MM.1S (cell line): ENCODE data around the gene COPZ2.
A peak's percentile ranks its signal among the peaks of the same experiment; 100 is the strongest.

ENCODE experiments used
- DNase-seq: peaks from one replicate; pipeline ENCODE4 v3.0.0-alpha.2; 2015
- H2AFZ ChIP-seq: fragments of 300-600 bp; sonication (generic); 2 replicates; pipeline ENCODE4 v1.6.0; 2016; ENCODE audit warnings: antibody characterized with exemption, low read length
- H3F3A ChIP-seq: fragments of 300-600 bp; sonication (generic); 2 replicates; pipeline ENCODE4 v1.6.1; 2016; ENCODE audit warnings: mild to moderate bottlenecking, antibody characterized with exemption, low read length, moderate library complexity, mixed read lengths; ENCODE audit not compliant: insufficient read depth
- H3K27ac ChIP-seq: fragments of 300-600 bp; sonication (generic); 2 replicates; pipeline ENCODE4 v1.5.1; 2016; ENCODE audit warnings: mild to moderate bottlenecking, low read length
- H3K27me3 ChIP-seq: fragments of 300-600 bp; sonication (generic); replicated peaks from 2 replicates; pipeline ENCODE4 v1.6.0; 2016; ENCODE audit warnings: low read length; ENCODE audit not compliant: insufficient read depth
- H3K36me3 ChIP-seq: fragments of 300-600 bp; sonication (generic); replicated peaks from 2 replicates; pipeline ENCODE4 v1.6.1; 2016; ENCODE audit warnings: mild to moderate bottlenecking, low read length, mixed read lengths; ENCODE audit not compliant: insufficient read depth
- H3K4me1 ChIP-seq: fragments of 300-600 bp; sonication (generic); 2 replicates; pipeline ENCODE4 v1.6.1; 2016; ENCODE audit warnings: low read length, mixed read lengths
- H3K4me2 ChIP-seq: fragments of 300-600 bp; sonication (generic); 2 replicates; pipeline ENCODE4 v1.6.0; 2016; ENCODE audit warnings: low read depth, low read length
- H3K4me3 ChIP-seq: fragments of 300-600 bp; sonication (generic); 2 replicates; pipeline ENCODE4 v1.5.1; 2016; ENCODE audit warnings: low read length, mixed read lengths
- H3K79me2 ChIP-seq: fragments of 300-600 bp; sonication (generic); 2 replicates; pipeline ENCODE4 v1.6.1; 2016; ENCODE audit warnings: mixed run types, low read length, mixed read lengths
- H3K9ac ChIP-seq: fragments of 300-600 bp; sonication (generic); 2 replicates; pipeline ENCODE4 v1.6.1; 2016; ENCODE audit warnings: low read length, mixed read lengths
- H3K9me2 ChIP-seq: fragments of 300-600 bp; sonication (generic); replicated peaks from 2 replicates; pipeline ENCODE4 v1.6.1; 2016; ENCODE audit warnings: mild to moderate bottlenecking, low read length, mixed read lengths; ENCODE audit not compliant: insufficient read depth
- H3K9me3 ChIP-seq: fragments of 300-600 bp; sonication (generic); replicated peaks from 2 replicates; pipeline ENCODE4 v1.6.1; 2016; ENCODE audit warnings: mild to moderate bottlenecking, low read length, mixed read lengths; ENCODE audit not compliant: insufficient read depth
- H4K20me1 ChIP-seq: fragments of 300-600 bp; sonication (generic); 2 replicates; pipeline ENCODE4 v1.6.1; 2016; ENCODE audit warnings: mild to moderate bottlenecking, low read length, moderate library complexity, mixed read lengths; ENCODE audit not compliant: insufficient read depth
- EZH2 ChIP-seq: fragments of 300-600 bp; sonication (generic); optimal IDR thresholded peaks from 2 replicates; pipeline ENCODE3; 2017; ENCODE audit warnings: low read depth, mild to moderate bottlenecking, antibody characterized with exemption, low read length, mixed read lengths
- EZH2phosphoT487 ChIP-seq: fragments of 300-600 bp; sonication (generic); IDR thresholded peaks from 2 replicates; pipeline ENCODE4 v1.6.1; 2018; ENCODE audit warnings: antibody characterized with exemption, low read length
- TF ChIP-seq, protein P1 (sequence below): fragments of 300-600 bp; sonication (generic); IDR thresholded peaks from 2 replicates; pipeline ENCODE4 v1.5.1; 2016; ENCODE audit warnings: antibody characterized with exemption, low read length, mixed read lengths

The COPZ2 gene

DNA sequence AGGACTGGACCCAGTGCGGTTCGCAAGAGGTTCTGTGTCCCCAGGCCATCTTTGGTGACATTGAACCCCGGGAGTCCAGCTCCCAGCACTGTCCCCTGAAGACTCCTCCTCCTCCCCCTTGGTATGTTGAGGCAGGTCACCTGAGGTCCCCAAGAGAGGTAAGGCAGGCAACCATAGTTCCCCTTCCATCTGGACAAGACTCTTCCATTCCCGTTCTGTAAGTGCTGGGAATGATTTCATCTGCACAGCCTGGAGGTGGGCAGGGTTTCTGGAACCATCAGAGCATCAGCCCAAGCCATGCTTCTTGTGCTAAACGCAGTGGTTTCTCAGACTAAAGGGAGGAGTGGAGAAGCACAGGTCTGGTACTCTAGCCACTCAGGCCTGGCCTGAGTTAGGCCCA lies 24.9 kb downstream of the COPZ2 start:
- H3K27ac ChIP-seq: no peak overlapping the region
- H3K4me3 ChIP-seq: no peak overlapping the region
- no peak overlapping the region for H3K9ac ChIP-seq
- H4K20me1 ChIP-seq: no peaks in the 10 kb centered on the region
- peaks cover 9% of the 10 kb centered on the region for H3K4me1 ChIP-seq
- TF ChIP-seq, protein P1, sequence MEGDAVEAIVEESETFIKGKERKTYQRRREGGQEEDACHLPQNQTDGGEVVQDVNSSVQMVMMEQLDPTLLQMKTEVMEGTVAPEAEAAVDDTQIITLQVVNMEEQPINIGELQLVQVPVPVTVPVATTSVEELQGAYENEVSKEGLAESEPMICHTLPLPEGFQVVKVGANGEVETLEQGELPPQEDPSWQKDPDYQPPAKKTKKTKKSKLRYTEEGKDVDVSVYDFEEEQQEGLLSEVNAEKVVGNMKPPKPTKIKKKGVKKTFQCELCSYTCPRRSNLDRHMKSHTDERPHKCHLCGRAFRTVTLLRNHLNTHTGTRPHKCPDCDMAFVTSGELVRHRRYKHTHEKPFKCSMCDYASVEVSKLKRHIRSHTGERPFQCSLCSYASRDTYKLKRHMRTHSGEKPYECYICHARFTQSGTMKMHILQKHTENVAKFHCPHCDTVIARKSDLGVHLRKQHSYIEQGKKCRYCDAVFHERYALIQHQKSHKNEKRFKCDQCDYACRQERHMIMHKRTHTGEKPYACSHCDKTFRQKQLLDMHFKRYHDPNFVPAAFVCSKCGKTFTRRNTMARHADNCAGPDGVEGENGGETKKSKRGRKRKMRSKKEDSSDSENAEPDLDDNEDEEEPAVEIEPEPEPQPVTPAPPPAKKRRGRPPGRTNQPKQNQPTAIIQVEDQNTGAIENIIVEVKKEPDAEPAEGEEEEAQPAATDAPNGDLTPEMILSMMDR: no peak
- TF ChIP-seq EZH2 (no peak), EZH2phosphoT487 (no peak)
- no peaks in the 10 kb centered on the region for H3K36me3 ChIP-seq
- H3K27me3 ChIP-seq: peaks cover 5% of the 10 kb centered on the region; the same call in 1 of the 2 replicates
- H3K9me2 ChIP-seq: no peaks in the 10 kb centered on the region
- no peak overlapping the region for H2AFZ ChIP-seq
- H3K79me2 ChIP-seq: no peaks in the 10 kb centered on the region
- H3K9me3 ChIP-seq: no peaks in the 10 kb centered on the region
- peaks cover 6% of the 10 kb centered on the region for H3F3A ChIP-seq
- peak overlapping the region; percentile 33; the same call in 1 of the 2 replicates for H3K4me2 ChIP-seq
- no peak for DNase-seq

DNA sequence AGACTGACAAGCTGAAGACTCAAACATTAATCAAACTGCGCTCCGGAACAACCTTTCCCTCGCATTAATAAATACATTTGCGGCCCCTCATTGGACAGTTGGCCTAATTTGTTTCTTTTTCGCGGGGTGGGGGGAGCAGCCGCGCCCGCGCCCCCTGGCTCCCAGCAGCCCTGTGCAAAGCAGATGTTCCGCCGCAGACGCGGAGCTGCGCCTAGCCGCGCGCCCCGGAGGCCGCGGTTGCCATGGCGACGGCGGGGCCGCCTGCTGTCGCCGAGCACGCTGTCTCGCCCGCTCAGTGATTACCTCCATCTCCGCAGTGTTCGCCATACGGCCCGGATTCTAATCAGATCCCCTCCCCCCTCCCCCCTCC lies 25.5 kb downstream of the COPZ2 start:
- TF ChIP-seq EZH2phosphoT487 (no peak), EZH2 (no peak)
- TF ChIP-seq, protein P1: no peak
- Histone ChIP-seq H4K20me1 (no peaks in the 10 kb centered on the region), H3K36me3 (no peaks in the 10 kb centered on the region), H2AFZ (peak overlapping the region; percentile 75), H3K27me3 (peaks cover 5% of the 10 kb centered on the region; the same call in 1 of the 2 replicates), H3K9me3 (no peaks in the 10 kb centered on the region), H3K9me2 (no peaks in the 10 kb centered on the region), H3K9ac (no peak overlapping the region; the same call in 1 of the 2 replicates), H3K79me2 (no peaks in the 10 kb centered on the region), H3F3A (peaks cover under 1% of the 10 kb centered on the region), H3K4me3 (peak overlapping the region; percentile 67), H3K27ac (no peak overlapping the region), H3K4me1 (peaks cover 9% of the 10 kb centered on the region), H3K4me2 (peak overlapping the region; percentile 99)
- DNase-seq: peak; percentile 85

DNA sequence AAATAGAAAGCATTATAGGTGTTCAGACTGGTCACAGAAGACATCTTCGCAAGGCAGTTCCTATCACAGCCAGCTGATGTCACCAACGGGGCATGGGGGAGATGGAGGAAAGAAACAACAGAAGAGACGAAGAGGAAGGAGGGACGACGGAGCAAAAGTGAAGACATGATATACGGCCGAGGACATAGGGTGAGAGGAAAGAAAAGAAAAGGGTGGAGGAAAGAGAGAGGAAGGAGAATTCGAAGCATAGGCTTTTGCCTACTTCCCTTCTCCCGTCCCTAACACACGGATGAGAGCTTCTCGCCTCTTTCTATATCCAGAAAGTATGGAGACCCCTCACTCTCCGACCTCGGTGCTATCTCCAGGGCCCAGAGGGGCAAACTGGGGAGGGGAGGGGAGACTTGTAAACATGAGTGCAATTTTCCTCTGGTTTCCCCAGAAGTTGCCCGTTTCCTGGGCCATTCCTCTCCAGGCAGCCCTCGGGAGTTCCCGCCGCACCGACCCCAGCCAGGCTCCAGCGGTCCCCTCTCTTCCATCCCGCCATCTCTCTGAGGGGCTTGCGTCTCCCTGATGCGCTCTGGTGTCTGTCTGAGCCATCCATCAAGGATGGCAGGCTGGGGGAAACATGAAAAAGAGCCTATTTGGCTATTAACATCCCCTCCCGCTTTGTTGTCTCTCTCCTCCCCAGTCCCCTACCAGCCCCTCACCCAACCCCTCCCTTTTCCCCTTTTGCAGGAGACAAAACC lies 26.0 kb downstream of the COPZ2 start:
- Histone ChIP-seq H3K9ac (peak overlapping the region; percentile 30; the same call in 1 of the 2 replicates), H3K27ac (no peak overlapping the region)
- peak; percentile 70 for DNase-seq

More for the DNA sequence above, 26.0 kb downstream of the COPZ2 start:
- peaks cover 5% of the 10 kb centered on the region; the same call in 1 of the 2 replicates for H3K27me3 ChIP-seq
- peaks cover 9% of the 10 kb centered on the region for H3K4me1 ChIP-seq
- no peaks in the 10 kb centered on the region for H4K20me1 ChIP-seq
- no peaks in the 10 kb centered on the region for H3K36me3 ChIP-seq
- H2AFZ ChIP-seq: peak overlapping the region; percentile 75
- no peaks in the 10 kb centered on the region for H3K79me2 ChIP-seq
- no peaks in the 10 kb centered on the region for H3F3A ChIP-seq
- H3K4me2 ChIP-seq: peak overlapping the region; percentile 99
- no peaks in the 10 kb centered on the region for H3K9me3 ChIP-seq
- H3K4me3 ChIP-seq: peak overlapping the region; percentile 67
- no peaks in the 10 kb centered on the region for H3K9me2 ChIP-seq
- TF ChIP-seq, protein P1: peak; percentile 82
- no peak for TF ChIP-seq EZH2
